Coronary artery (tissue), 2 donors: Measurements from ENCODE around the gene NR3C1.

ENCODE experiments used
- DNase-seq: peaks from one replicate; pipeline ENCODE4 v3.0.0-alpha.2; 2017; ENCODE audit warnings: low spot score
- H3K27ac ChIP-seq, 2 donors: fragments of 200-600 bp; sonication (generic); one replicate each; pipeline ENCODE4 v1.5.1; 2016 to 2019
- H3K4me3 ChIP-seq: fragments of 200-600 bp; sonication (generic); 2 replicates; pipeline ENCODE4 v1.5.1; 2016; ENCODE audit warnings: mild to moderate bottlenecking, moderate library complexity
- TF ChIP-seq, protein P1 (sequence below): fragments of 200-600 bp; sonication (generic); IDR thresholded peaks from one replicate; pipeline ENCODE4 v1.5.1; 2019; ENCODE audit warnings: antibody characterized with exemption

Gene NR3C1

GRCh38 chr5:143322176-143322575 lies 81.3 kb downstream of the NR3C1 start:
- H3K27ac ChIP-seq: no peak overlapping the region
- TF ChIP-seq, protein P1, sequence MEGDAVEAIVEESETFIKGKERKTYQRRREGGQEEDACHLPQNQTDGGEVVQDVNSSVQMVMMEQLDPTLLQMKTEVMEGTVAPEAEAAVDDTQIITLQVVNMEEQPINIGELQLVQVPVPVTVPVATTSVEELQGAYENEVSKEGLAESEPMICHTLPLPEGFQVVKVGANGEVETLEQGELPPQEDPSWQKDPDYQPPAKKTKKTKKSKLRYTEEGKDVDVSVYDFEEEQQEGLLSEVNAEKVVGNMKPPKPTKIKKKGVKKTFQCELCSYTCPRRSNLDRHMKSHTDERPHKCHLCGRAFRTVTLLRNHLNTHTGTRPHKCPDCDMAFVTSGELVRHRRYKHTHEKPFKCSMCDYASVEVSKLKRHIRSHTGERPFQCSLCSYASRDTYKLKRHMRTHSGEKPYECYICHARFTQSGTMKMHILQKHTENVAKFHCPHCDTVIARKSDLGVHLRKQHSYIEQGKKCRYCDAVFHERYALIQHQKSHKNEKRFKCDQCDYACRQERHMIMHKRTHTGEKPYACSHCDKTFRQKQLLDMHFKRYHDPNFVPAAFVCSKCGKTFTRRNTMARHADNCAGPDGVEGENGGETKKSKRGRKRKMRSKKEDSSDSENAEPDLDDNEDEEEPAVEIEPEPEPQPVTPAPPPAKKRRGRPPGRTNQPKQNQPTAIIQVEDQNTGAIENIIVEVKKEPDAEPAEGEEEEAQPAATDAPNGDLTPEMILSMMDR: no peak
- no peak for DNase-seq
- H3K4me3 ChIP-seq: no peak overlapping the region

DNA sequence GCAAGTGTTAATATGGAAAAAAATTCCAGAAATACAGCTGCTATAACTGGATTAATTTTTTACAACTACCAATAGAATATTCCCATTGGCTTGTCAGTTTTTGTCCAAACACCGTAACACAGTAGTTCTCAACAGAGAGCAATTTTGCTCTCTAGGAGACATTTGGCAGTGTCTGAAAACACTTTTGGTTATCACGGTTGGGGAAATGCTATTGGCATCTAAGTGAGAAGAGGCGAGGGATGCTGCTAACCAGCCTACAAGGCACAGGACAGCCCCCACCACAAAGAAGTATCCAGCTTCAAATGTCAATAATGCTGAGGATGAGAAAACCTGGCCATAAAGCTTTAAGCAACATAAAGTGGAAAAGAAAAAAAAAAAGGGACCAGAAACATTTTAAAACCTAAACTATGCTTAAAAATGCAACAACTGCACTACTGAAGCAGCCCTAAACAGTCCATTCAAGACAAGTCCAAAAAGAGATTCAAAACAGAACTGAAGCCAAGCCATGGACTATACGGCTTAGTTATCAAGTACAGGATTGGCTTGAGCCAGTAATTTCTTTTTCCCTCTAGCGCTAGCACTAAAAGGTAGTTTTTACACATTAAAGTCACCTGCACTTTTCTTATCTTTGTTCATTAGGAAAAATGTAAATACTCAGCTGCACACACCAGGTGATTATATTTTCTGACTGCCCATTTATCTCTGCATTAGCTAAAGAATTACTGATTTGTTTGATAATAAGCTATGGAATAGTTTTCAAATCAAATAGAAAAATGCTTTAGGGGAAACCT lies 83.9 kb downstream of the NR3C1 start:
- H3K4me3 ChIP-seq: no peak overlapping the region
- DNase-seq: no peak
- no peak overlapping the region for H3K27ac ChIP-seq
- TF ChIP-seq, protein P1: no peak

DNA sequence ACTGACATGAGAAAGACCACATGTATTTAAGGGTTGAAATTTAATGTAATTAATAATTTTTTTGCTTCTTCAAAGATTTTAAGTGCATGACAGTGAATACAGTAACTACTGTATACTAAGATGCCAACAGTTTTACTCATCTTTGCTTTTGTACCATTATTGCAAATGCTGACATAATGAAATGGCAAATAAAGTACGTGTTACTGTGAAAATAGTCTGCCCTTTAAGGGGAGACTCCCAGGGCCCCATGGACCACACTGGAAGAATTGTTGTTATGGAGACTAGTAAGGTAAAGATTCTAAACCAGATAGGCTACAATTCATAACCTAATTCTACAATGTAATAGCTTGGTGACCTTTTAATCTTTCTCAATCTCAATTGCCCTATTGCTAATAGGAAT lies 84.7 kb downstream of the NR3C1 start:
- Histone ChIP-seq H3K4me3 (no peak overlapping the region), H3K27ac (no peak overlapping the region)
- no peak for DNase-seq
- TF ChIP-seq, protein P1: no peak

- TF ChIP-seq, protein P1: no peak
- no peak overlapping the region for H3K27ac ChIP-seq
- DNase-seq: no peak
- H3K4me3 ChIP-seq: no peak overlapping the region
Observed at GRCh38 chr5:143318270-143318669, 85.2 kb downstream of the NR3C1 start.

- TF ChIP-seq, protein P1: no peak
- DNase-seq: no peak
- no peak overlapping the region for H3K4me3 ChIP-seq
- no peak overlapping the region for H3K27ac ChIP-seq
Observed at GRCh38 chr5:143316844-143317631, 86.4 kb downstream of the NR3C1 start.

DNA sequence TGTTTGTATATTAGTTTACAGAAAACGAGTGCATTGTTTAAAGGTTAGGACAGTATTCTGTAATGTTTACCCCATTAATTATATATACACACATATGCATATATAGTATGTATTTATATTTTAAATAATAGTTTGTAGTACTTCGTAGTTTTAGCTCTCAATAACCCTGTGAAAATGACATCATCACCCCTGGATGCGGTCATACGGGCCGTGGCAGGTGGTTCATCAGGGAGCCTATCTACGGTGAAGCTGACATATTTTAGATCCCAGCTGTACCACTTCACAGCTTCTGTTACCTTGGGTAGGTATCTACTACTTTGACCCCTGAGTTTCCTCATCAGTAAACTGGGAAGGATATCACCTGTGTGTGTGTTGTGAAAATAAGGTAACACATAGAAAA lies 87.1 kb downstream of the NR3C1 start:
- DNase-seq: no peak
- Histone ChIP-seq H3K4me3 (no peak overlapping the region), H3K27ac (no peak overlapping the region)
- TF ChIP-seq, protein P1: no peak

DNA sequence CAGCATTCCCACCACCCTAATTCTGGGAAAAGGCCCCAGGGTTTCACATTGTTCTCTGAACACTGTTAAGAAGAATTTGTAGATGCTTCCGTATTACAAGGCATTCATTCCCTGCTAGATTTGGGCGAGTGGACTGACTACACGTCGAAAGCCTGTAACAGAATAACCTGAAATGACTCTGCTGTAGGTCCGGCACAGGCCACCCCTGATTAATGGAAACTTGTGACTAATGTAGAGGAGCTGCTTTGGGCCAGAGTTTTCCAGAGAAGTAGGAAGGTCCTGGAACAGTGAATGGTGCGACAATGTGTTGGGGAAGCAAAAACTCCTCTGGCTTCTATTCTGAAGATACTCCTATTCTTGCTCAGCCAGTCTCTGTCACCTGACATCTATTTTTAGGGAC lies 87.6 kb downstream of the NR3C1 start:
- TF ChIP-seq, protein P1: no peak
- Histone ChIP-seq H3K27ac (no peak overlapping the region), H3K4me3 (no peak overlapping the region)
- no peak for DNase-seq
